Cardiac muscle cell (in vitro differentiated cells and primary cell): ENCODE data around the gene DUS3L. TPM values are rescaled to one million over a fixed set of nuclear protein-coding genes. Genes with fewer than 3 reads are reported as not detected.

Experiments
- DNase-seq, 2 donors: peaks; one replicate each; pipeline versions ENCODE4 v3.0.0 to v3.0.0-alpha.2; 2010 to 2017; ENCODE audit warnings: low read depth in 1 of 2, low spot score in 1 of 2
- H3K27ac ChIP-seq: fragments of 200-600 bp; sonication (generic); 2 replicates; pipeline ENCODE4 v1.5.1; 2016
- H3K27me3 ChIP-seq: fragments of 200-600 bp; sonication (generic); 2 replicates; pipeline ENCODE4 v1.6.0; 2016; ENCODE audit warnings: control low read depth
- H3K36me3 ChIP-seq: fragments of 200-600 bp; sonication (generic); 2 replicates; pipeline ENCODE4 v1.5.1; 2016; ENCODE audit warnings: control low read depth
- H3K4me1 ChIP-seq: fragments of 200-600 bp; sonication (generic); 2 replicates; pipeline ENCODE4 v1.8.1; 2017; ENCODE audit warnings: low read depth, mild to moderate bottlenecking, mixed run types
- H3K4me3 ChIP-seq: fragments of 200-600 bp; sonication (generic); 2 replicates; pipeline ENCODE4 v1.5.1; 2016; ENCODE audit warnings: mild to moderate bottlenecking
- H3K9me3 ChIP-seq: fragments of 200-600 bp; sonication (generic); 2 replicates; pipeline ENCODE4 v1.5.1; 2017; ENCODE audit warnings: low read depth, mild to moderate bottlenecking, control low read depth
- polyA plus RNA-seq: library from polyadenylated mRNA; unstranded; fragments of >200 nt; fragmentation: Nextera tagmentation; extraction: Ambion mirVana; gene quantifications from 2 replicates; pipeline ENCODE4 v1.2.1, GENCODE V29; 2016
- total RNA-seq: library from RNA; depleted of rRNA; stranded (reverse); fragments of >200 nt; gene quantifications from 2 replicates; pipeline ENCODE4 v1.2.3, GENCODE V29; 2016
- TF ChIP-seq, protein P1 (sequence below): IDR thresholded peaks from 2 replicates; pipeline ENCODE4 v1.5.1; 2012; ENCODE audit warnings: low read depth, mild to moderate bottlenecking, low read length

The DUS3L gene
- total RNA-seq (40.9 and 43.4 TPM in 2 replicates), polyA plus RNA-seq (25.0 and 39.1 TPM in 2 replicates)

DNA sequence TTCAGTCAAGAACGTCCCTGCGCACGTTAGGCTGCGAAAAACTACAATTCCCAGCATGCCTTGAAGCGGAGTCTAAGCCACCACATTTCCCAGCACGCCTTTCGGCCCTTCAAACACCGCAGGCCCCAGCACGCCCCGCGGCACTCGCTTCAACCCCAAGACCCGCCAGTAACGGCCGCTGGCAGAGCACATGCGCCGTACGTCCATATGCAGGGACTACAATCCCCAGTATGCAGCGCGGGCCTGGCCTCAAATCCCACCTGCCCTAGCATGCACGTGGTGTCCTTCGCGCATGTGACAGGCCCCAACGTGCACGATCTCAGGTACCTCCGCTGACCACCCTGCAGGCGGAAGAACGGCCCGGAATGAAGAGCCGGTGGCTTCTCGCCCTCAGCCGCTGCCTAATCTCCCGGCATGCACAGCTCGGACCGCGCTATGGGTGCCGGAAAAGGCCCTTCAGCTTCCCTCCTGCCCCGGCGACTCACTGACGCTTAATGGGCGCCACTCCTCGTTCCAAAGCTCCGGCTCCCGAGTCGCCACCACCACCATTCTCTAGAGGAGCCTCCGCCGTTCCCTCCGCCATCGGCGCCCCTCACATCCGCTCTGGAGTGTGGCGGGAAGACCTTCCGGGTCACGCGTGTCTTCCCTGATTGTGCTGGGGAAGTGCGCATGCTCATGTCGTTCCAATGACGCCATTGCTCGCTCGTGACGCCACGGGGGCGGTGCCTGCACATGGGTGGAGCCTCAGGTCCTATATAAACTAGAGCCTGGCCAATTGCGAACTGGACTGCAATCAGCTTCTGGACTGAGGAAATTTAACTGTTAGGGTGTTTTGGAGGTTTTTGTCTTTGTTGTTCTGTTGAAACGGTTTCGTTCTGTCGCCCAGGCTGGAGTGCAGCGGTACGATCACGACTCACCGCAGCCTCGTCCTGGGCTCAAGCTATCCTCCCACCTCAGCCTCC lies at the start of gene DUS3L:
TSS of gene DUS3L (minus strand) at position 605 of the 962 bp plus-strand sequence. CDS start at position 583, 22 bp downstream.
- peaks cover 16% of the 10 kb centered on the region for H3K36me3 ChIP-seq
- no peaks in the 10 kb centered on the region for H3K27me3 ChIP-seq
- TF ChIP-seq, protein P1, sequence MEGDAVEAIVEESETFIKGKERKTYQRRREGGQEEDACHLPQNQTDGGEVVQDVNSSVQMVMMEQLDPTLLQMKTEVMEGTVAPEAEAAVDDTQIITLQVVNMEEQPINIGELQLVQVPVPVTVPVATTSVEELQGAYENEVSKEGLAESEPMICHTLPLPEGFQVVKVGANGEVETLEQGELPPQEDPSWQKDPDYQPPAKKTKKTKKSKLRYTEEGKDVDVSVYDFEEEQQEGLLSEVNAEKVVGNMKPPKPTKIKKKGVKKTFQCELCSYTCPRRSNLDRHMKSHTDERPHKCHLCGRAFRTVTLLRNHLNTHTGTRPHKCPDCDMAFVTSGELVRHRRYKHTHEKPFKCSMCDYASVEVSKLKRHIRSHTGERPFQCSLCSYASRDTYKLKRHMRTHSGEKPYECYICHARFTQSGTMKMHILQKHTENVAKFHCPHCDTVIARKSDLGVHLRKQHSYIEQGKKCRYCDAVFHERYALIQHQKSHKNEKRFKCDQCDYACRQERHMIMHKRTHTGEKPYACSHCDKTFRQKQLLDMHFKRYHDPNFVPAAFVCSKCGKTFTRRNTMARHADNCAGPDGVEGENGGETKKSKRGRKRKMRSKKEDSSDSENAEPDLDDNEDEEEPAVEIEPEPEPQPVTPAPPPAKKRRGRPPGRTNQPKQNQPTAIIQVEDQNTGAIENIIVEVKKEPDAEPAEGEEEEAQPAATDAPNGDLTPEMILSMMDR, result no peak
- no peaks in the 10 kb centered on the region for H3K4me1 ChIP-seq
- DNase-seq, result peak; percentile 99
- no peaks in the 10 kb centered on the region for H3K9me3 ChIP-seq
- peak within 1 kb of the TSS; percentile 56 for H3K4me3 ChIP-seq
- H3K27ac ChIP-seq, result peak within 1 kb of the TSS; percentile 96

DNA sequence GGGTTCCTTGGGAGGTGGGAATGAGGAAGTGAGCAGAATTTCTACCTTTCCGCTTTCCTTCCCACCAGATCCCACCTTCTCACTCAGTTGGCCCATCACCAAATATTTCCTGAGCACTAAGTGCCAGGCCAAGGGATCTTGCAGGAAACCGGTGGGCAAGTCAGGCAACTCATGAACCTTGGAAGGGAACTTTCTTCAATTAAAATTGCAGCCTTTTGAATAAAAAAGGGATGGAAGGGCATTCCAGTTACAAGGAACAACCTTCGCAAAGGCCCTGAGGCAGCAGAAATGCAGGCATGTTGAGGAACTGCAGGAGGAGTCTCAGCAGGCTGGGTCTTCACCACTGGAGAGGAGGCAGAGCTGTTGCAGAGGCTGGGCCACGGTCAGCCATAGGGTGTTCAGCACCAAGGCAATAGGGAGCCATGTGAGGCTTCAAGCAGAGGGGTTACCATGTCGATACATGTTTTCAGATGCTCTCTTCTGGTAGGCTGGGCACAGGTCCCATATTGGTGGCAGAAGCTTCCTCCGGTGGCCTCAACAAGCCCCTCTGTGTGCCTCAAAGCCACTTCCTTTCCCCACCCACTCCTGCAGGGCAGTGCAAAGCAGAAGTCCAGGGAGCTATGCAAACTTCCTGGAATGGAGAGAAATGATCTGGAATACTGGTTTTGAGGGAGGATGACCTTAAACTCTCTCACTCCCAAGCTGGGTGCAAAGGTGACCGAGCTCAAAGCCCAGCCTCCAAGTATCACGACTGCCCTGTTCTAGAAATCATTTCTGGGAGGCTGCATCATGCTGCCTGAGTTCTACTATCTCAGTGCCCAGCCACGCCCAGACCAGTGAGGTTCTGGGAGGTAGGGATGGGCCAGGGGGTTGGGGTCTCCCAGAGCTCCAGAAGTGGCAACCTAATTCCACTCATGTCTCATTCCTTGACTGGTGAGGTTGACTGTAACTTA lies 48.4 kb upstream of the DUS3L start, which contains the start of gene FUT6:
TSS of gene FUT6 (minus strand) at position 638 of the 953 bp plus-strand sequence. CDS start 7,135 bp downstream, outside the sequence.
- no peak within 1 kb of the TSS for H3K27ac ChIP-seq
- H3K27me3 ChIP-seq, result no peaks in the 10 kb centered on the region
- TF ChIP-seq, protein P1, result no peak
- no peaks in the 10 kb centered on the region for H3K4me1 ChIP-seq
- no peak for DNase-seq
- H3K9me3 ChIP-seq, result no peaks in the 10 kb centered on the region
- H3K36me3 ChIP-seq, result no peaks in the 10 kb centered on the region
- no peak within 1 kb of the TSS for H3K4me3 ChIP-seq

DNA sequence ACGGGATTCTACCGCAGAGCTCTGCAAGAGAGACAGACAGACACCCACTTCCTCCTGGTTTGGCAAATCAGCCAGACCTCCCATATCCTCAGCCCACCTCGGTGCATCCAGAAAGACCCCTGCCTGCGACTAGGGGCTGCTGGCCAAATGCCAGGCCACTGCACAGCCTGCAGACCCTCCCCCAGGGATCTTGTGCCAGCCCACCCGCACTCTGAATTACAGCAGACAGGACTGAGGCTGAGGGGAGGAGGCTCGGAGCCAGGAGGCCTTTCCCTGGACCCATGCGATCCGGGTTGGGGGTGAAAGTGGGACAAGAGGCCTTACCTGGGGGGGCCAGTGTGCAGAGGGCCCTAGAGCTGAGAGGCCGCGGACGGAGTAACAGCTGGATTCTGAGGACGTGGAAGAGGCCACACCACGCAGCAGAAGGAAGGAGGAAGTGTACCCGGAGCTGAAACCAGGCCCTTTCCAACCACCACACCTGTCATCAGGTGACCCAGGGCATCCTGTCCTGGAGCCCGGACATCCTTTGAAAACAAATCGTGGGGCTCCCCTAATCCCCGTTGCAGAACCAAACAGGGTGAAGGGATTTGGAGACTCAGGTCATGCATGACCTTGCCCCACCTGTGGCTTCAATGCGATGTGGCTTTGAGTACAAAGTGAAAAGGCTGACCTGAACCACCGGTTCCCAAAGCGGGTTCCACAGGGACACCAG lies 47.5 kb upstream of the DUS3L start:
- Histone ChIP-seq H3K27ac (no peak overlapping the region), H3K4me3 (no peak overlapping the region), H3K4me1 (no peaks in the 10 kb centered on the region), H3K9me3 (no peaks in the 10 kb centered on the region), H3K27me3 (no peaks in the 10 kb centered on the region), H3K36me3 (no peaks in the 10 kb centered on the region)
- TF ChIP-seq, protein P1, result no peak
- DNase-seq, result no peak

GRCh38 chr19:5837761-5838352 lies 46.9 kb upstream of the DUS3L start:
- TF ChIP-seq, protein P1, result no peak
- Histone ChIP-seq H3K27ac (no peak overlapping the region), H3K36me3 (no peaks in the 10 kb centered on the region), H3K27me3 (no peaks in the 10 kb centered on the region), H3K4me3 (no peak overlapping the region), H3K4me1 (no peaks in the 10 kb centered on the region), H3K9me3 (no peaks in the 10 kb centered on the region)
- no peak for DNase-seq
